Measurements from ENCODE around the gene TATDN2.

Gene TATDN2

DNA sequence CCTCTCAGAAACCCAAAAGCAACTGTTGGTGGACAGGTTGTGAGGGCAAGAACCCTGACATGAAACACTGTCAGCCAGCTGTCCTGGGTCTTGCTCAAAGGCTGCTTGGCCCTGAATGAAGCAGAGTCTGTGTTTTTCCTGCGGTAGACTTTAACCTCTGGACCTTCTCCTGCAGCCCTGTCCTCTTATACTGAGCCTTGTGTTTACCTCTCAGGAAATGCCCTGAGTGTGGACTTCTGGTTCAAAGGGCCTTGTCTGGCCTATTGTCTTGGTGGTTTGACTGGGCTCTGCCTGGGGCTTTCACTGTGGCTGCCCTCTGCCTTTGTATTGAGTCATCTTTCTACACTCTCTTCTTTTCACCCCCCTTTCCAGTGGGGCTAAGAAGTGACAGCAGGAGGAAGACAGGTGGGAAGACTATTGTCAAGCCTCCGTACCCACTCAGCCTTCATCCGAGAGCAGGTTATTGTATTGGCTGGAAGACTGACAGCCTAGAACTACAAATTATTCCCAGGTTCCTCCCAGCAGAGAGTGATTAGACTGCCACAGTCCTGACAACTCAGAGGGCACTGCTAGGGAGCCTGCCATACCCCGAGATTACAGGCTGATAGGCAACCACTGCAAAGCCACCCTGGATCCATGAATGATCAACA, 69.2 kb downstream of the TATDN2 start:
- ATAC-seq = no peak
- no peak for TF ChIP-seq PPARA (CRISPR knock-in tag; IDR thresholded peaks at IDR 0.05; ENCODE audit: borderline replicate concordance)
- no peak for TF ChIP-seq GLIS3 (CRISPR knock-in tag; IDR thresholded peaks at IDR 0.05)
- no peak for TF ChIP-seq SNAI2 (CRISPR knock-in tag; IDR thresholded peaks at IDR 0.05)
- no peak for TF ChIP-seq PATZ1 (CRISPR knock-in tag; IDR thresholded peaks at IDR 0.05; ENCODE audit: borderline replicate concordance)
- no peak for TF ChIP-seq TOX (CRISPR knock-in tag; IDR thresholded peaks at IDR 0.05; ENCODE audit: borderline replicate concordance)
- TF ChIP-seq, protein P1, sequence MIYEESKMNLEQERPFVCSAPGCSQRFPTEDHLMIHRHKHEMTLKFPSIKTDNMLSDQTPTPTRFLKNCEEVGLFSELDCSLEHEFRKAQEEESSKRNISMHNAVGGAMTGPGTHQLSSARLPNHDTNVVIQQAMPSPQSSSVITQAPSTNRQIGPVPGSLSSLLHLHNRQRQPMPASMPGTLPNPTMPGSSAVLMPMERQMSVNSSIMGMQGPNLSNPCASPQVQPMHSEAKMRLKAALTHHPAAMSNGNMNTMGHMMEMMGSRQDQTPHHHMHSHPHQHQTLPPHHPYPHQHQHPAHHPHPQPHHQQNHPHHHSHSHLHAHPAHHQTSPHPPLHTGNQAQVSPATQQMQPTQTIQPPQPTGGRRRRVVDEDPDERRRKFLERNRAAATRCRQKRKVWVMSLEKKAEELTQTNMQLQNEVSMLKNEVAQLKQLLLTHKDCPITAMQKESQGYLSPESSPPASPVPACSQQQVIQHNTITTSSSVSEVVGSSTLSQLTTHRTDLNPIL (CRISPR knock-in tag; IDR thresholded peaks at IDR 0.05; ENCODE audit: low read depth) = no peak
- TF ChIP-seq ZC3H10 (CRISPR knock-in tag; IDR thresholded peaks at IDR 0.05) = no peak
- no peak for TF ChIP-seq ZFP30 (CRISPR knock-in tag; IDR thresholded peaks at IDR 0.05)
- no peak for TF ChIP-seq TSHZ2 (CRISPR knock-in tag; IDR thresholded peaks at IDR 0.05)
- TF ChIP-seq, protein P2, sequence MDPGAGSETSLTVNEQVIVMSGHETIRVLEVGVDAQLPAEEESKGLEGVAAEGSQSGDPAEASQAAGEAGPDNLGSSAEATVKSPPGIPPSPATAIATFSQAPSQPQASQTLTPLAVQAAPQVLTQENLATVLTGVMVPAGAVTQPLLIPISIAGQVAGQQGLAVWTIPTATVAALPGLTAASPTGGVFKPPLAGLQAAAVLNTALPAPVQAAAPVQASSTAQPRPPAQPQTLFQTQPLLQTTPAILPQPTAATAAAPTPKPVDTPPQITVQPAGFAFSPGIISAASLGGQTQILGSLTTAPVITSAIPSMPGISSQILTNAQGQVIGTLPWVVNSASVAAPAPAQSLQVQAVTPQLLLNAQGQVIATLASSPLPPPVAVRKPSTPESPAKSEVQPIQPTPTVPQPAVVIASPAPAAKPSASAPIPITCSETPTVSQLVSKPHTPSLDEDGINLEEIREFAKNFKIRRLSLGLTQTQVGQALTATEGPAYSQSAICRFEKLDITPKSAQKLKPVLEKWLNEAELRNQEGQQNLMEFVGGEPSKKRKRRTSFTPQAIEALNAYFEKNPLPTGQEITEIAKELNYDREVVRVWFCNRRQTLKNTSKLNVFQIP (CRISPR knock-in tag; IDR thresholded peaks at IDR 0.05; ENCODE audit: borderline replicate concordance, low read depth) = no peak
- no peak for TF ChIP-seq ARNTL (CRISPR knock-in tag; IDR thresholded peaks at IDR 0.05; ENCODE audit: borderline replicate concordance, low read depth)

GRCh38 chr3:10317961-10318350, 69.7 kb downstream of the TATDN2 start:
- ATAC-seq = no peak

More at GRCh38 chr3:10317961-10318350, 69.7 kb downstream of the TATDN2 start:
- TF ChIP-seq ZFP30 (CRISPR knock-in tag; IDR thresholded peaks at IDR 0.05) (no peak), TOX (CRISPR knock-in tag; IDR thresholded peaks at IDR 0.05; ENCODE audit: borderline replicate concordance) (no peak), SNAI2 (CRISPR knock-in tag; IDR thresholded peaks at IDR 0.05) (no peak), TCF4 (CRISPR knock-in tag; IDR thresholded peaks at IDR 0.05; ENCODE audit: borderline replicate concordance) (no peak), ESRRG (CRISPR knock-in tag; IDR thresholded peaks at IDR 0.05) (no peak), CSDC2 (CRISPR knock-in tag; IDR thresholded peaks at IDR 0.05) (no peak), ZNF565 (CRISPR knock-in tag; conservative IDR thresholded peaks at IDR 0.05; ENCODE audit: low read depth) (no peak), ISL1 (CRISPR knock-in tag; IDR thresholded peaks at IDR 0.05) (no peak), ZNF8 (CRISPR knock-in tag; IDR thresholded peaks at IDR 0.05) (no peak), TSHZ2 (CRISPR knock-in tag; IDR thresholded peaks at IDR 0.05) (no peak), RARB (CRISPR knock-in tag; IDR thresholded peaks at IDR 0.05) (no peak), ZFP3 (CRISPR knock-in tag; IDR thresholded peaks at IDR 0.05) (no peak), PATZ1 (CRISPR knock-in tag; IDR thresholded peaks at IDR 0.05; ENCODE audit: borderline replicate concordance) (no peak)
- TF ChIP-seq, protein P2 (CRISPR knock-in tag; IDR thresholded peaks at IDR 0.05; ENCODE audit: borderline replicate concordance, low read depth) = no peak
- TF ChIP-seq, protein P1 (CRISPR knock-in tag; IDR thresholded peaks at IDR 0.05; ENCODE audit: low read depth) = no peak

Measured in SK-N-SH treated with all-trans-retinoic acid at 6 μM for 48 hours (cell line).